Measurements from ENCODE around the gene RIMS3.
A peak's percentile ranks its signal among the peaks of the same experiment; 100 is the strongest.
"Not testable (repeated sequence)": the region's sequence is repeated elsewhere in the genome, so short reads cannot be mapped to it uniquely, and the experiment has no call there.

RIMS3 gene

DNA sequence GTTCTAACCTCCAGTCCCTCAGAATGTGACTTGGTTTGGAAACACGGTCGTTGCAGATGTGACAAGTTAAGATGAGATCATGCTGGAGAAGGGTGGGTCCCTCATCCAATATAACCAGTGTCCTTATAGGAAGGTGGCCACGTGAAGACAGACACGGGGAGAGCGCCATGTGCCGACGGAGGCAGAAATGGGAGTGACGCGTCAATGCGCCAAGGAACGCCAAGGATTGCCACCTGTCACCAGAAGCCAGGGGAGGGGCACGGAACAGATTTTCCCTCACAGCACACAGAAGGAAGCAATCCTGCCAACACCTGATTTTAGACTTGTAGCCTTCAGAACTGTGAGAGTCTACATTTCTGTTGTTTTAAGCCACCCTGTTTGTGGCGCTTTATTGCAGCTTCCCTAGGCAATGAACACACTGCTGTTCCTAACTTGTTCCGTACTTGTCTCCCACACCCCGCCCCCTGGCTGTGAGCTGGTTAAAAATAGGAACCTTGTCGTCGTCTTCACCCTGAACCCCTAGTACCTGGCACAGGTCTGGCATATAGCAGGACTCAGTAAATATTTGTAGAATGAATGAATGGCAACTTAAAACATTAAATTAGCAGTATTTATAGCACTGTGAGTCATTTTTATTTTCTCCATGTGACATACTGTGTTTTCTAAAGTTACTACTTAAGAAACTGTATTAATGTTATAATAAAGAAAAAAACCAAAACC lies 14.2 kb downstream of the RIMS3 start:
- no peak for DNase-seq

- no peak for DNase-seq
These were observed 15.4 kb downstream of the RIMS3 start for GRCh38 chr1:40650075-40650474.

DNA sequence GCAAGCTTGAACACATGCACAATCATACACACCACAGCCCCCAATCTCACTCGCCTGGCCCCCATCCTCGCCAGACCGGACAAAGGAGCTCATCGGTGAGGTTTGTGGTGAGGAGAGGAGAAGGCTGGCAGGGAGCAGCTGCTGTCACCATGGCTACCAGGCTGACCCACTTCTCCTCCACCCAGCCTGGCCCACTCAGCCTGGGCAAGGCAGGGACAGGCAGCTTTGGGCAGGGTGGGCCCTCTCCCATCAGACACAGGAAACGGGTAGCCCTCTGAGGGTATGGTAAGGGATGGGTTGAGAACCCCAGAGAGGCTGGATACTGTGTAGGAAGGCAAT lies 15.9 kb downstream of the RIMS3 start:
- no peak for DNase-seq

DNA sequence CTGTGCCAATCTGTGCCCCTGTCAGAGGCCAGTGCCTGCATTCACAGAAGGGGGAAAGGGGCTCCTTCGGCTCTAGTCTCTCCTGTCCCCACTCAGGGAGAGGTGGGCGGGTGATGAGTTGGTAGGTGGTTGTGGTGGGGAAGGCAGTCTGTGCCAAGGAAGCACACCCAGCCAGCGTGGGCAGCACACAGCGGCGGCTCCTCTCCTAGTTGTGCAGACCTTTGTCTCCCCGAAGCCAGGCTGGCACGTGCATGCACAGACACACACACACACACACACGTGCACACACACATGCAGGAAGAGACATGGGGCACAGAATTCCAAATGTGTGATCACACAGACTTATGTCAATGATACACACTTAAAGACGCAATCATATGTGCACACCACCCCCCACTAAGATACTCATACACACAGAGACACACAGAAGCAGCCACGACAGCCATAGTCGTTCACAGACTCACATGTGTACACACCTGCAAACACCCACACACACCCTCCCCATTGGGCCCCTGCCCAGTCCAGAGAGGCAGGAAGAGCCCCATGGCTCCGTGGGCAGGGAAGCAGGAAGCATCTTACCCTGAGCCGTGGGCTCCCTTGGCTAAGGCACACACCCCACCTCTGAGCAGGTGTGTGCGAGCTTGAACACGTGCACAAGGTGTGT lies 16.4 kb downstream of the RIMS3 start:
- no peak for DNase-seq

- DNase-seq = no peak
These were observed 17.3 kb downstream of the RIMS3 start for GRCh38 chr1:40648200-40648599.

DNA sequence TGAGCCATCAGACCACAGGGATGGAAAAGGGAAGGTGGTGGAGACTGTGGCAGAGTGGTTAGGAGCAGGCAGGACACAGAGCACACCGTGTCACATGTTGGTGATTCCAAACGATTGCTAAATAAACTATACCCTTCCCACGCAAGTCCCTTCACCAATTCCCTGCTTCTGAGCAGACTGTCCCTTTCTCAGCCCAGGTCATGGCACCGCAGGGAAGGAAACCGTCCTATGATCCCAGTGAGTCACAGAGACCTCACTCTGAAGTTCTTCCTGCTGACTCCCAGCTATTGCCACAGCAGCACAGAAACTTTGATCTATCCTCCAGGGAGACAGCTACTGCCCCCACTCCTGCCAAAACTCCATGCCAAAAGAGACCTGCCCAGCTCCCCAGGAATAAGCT lies 19.2 kb downstream of the RIMS3 start:
- no peak for DNase-seq

DNA sequence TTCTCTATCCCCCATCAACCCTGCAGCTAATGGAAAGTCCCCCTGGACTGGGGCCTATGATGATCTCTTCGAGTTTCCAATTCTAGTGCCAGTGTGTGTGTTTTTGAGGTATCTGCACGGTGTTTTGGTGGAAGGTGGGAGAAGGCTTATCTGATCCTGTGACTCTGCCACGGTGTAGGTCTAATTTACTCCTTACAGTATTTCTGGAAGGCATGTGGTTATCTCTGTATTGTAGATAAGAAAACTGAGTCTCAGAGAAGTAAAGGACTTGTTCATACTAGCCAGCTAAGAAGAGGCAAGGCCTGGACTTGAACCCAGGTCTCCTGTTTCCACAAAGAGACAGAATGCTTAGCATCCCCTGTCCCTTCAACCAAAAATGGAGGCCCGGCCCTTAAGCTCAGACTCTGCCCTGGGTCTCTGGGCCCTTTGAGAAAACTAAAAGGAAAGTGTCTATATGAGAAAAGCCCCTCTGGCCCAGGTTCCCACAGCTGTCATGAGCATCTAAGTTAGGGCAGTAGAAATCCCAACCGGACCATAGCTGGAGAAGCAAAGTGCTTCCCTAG lies 20.3 kb downstream of the RIMS3 start:
- no peak for DNase-seq

- no peak for DNase-seq
These were observed 23.8 kb downstream of the RIMS3 start for GRCh38 chr1:40641601-40642242.

- DNase-seq = no peak
These were observed 25.0 kb downstream of the RIMS3 start for GRCh38 chr1:40640314-40641076.

- no peak for DNase-seq
These were observed 27.1 kb downstream of the RIMS3 start for GRCh38 chr1:40638097-40639036.

DNA sequence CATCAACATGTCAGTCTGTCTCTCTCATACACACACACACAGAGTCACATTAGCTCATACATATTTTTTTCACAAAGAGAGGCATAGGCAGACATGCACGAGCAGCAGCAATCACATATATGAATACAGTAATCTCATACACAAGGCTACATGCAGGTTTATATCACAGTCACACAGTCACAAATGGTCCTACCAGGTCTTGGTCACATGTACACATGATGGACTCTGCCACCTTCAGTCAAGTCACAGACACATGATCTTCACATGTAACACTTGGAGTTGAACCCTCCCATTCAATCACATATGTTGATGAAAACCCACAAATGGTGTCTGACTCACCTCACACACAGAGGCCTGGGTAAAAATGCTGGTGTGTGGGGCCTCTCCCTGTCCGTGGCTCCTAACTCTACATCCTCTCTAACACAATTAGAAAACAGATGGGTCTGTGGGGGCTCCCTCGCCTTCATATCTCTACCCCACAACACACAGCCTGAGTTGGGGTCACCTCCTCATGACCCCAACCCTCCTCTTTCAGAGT lies 27.9 kb downstream of the RIMS3 start:
- DNase-seq = no peak

DNA sequence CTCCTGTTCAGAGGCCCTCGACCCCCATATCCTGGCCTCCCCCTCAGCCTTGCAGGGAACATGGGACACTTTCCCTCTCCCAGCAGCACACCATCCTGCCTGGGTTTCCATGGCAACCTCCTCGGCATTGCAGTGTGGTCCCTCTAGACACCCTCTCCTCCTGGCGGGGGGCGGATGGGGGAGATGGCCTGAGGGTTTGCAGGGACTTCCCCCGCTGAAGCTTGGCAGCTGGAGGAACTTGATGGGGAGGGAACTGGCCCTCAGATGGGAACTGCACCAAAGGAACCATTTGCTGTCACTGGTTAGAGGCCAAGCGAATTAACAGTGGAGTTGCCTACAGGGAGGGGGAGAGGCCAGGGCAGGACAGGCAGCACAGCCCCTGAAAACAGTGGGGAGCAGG lies 28.7 kb downstream of the RIMS3 start:
- no peak for DNase-seq

GRCh38 chr1:40635763-40636500 lies 29.6 kb downstream of the RIMS3 start:
- no peak for DNase-seq

DNA sequence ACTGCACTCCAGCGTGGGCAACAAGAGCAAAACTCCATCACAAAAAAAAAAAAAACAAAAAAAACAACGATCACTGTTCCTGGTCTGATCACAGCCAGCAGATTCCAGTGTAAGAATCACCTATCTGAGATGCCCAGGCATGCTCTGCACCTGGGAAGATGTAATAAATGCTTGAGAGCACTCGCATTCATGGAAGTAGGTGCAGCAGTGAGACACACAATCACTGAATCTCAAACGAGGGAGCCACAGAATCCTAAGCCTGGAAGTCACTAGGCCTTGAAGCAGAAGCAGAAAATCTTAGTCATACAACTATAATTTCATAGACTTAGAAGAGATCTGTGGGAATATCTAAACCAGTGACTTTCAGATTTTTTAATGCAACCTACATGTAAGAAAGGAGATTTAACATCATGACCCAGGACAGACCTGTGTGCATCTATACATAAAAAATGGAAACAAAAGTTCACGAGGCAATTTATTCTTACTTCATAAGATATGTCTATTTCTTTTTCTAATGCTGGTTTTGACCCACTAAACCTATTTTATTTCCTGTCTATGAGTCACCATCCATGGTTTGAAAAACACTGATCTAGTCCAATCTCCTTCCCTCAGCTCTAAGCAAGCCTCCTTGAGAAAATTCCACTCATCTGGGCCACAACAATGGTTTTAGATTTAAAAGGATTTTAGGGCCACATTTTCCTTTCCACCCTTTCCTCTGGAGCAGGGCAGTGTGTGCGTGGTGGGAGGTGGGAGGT lies 30.4 kb downstream of the RIMS3 start:
- no peak for DNase-seq

- DNase-seq = no peak
These were observed 31.5 kb downstream of the RIMS3 start for GRCh38 chr1:40633931-40634376.

GRCh38 chr1:40633523-40633922 lies 32.0 kb downstream of the RIMS3 start:
- DNase-seq = no peak

DNA sequence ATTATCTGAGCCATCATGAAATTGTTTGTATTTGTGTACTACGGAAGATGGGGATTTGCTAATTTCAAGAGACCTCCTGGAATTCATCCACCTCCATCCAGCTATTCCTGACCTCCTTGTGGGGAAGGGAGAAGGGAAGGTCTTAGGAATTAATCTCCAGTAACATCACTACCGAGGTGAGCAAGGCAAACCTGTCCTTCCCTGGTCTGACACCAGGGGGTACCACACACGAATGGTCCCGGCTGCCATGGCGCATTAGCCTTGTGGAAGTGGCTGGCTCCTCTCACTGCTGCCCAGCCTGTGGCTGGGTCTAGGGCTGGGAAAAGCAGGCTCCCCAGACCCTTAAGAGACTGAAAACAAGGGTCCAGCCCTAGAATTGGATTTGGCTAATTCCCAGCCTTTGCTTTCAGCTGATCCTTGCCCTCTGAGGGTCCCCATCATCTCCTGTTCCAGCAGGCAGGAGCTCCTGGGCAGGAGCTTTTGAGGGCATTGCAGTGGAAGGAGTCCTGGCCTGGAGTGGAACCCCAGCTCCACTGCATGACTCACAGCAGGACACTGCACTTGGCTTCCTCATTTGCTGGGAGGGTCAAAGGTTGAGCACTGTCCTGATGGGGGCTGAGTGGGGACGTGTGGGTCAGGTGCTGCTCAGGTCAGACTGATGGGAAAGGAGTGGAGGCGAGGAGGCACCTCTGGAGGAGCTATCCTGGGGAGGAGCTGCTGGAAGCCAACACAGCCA lies 34.8 kb downstream of the RIMS3 start:
- peak; percentile 14 for DNase-seq

GRCh38 chr1:40629546-40629945 lies 35.9 kb downstream of the RIMS3 start:
- not testable (repeated sequence) for DNase-seq

GRCh38 chr1:40628903-40629292 lies 36.6 kb downstream of the RIMS3 start:
- DNase-seq = no peak
